NT2/D1 (cell line): Measurements from ENCODE around the gene XG.
A peak's percentile ranks its signal among the peaks of the same experiment; 100 is the strongest.

ENCODE experiments used
- DNase-seq: peaks from one replicate; pipeline ENCODE4 v3.0.0-alpha.2; 2011; ENCODE audit warnings: low read depth, low spot score
- H3K27me3 ChIP-seq: 2 replicates; pipeline ENCODE4 v1.6.0; 2011; ENCODE audit warnings: mild to moderate bottlenecking; ENCODE audit not compliant: insufficient read length, insufficient read depth
- H3K36me3 ChIP-seq: 2 replicates; pipeline ENCODE4 v1.6.1; 2011; ENCODE audit warnings: mild to moderate bottlenecking, low read length, mixed read lengths; ENCODE audit not compliant: insufficient read depth, insufficient read length
- H3K4me1 ChIP-seq: 2 replicates; pipeline ENCODE4 v1.5.1; 2011; ENCODE audit not compliant: insufficient read depth, insufficient read length
- H3K4me3 ChIP-seq: 2 replicates; pipeline ENCODE4 v1.5.1; 2011; ENCODE audit warnings: low read depth; ENCODE audit not compliant: insufficient read length
- H3K9ac ChIP-seq: 2 replicates; pipeline ENCODE4 v1.6.0; 2011; ENCODE audit warnings: low read depth; ENCODE audit not compliant: insufficient read length
- H3K9me3 ChIP-seq: 2 replicates; pipeline ENCODE4 v1.5.1; 2011; ENCODE audit warnings: mild to moderate bottlenecking, low read length; ENCODE audit not compliant: insufficient read depth
- SUZ12 ChIP-seq: IDR thresholded peaks from 2 replicates; pipeline ENCODE4 v1.6.1; 2011; ENCODE audit not compliant: insufficient read length, insufficient read depth; ENCODE audit errors: extremely low read depth
- YY1 ChIP-seq: IDR thresholded peaks from 2 replicates; pipeline ENCODE4 v1.6.1; 2011; ENCODE audit not compliant: insufficient read length, insufficient read depth
- ZNF274 ChIP-seq: IDR thresholded peaks from 2 replicates; pipeline ENCODE4 v1.6.1; 2011; ENCODE audit warnings: mild to moderate bottlenecking, low read depth, low read length

Gene XG

DNA sequence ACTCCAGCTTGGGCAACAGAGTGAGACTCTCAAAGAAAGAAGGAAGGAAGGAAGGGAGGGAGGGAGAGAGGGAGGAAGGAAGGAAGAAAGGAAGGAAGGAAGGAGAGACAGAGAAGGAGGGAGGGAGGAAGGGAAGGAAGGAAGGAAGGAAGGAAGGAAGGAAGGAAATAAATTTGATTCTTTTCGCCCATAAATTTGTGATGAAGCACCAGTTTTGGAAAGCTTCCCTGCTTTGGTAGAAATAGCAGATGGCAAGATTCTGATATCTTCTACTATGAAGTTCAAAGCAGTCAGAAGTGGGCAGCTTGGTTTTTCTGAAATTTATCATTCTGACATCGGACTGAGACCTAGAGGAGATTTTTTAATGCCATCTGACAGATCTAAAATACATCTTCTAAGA is 65.2 kb downstream of the XG start:
- H3K4me1 ChIP-seq, result no peaks in the 10 kb centered on the region
- H3K36me3 ChIP-seq, result no peaks in the 10 kb centered on the region
- H3K9me3 ChIP-seq, result no peaks in the 10 kb centered on the region
- no peaks in the 10 kb centered on the region for H3K27me3 ChIP-seq
- no peak overlapping the region for H3K9ac ChIP-seq
- TF ChIP-seq SUZ12 (no peak), YY1 (no peak), ZNF274 (no peak)
- DNase-seq, result no peak
- no peak overlapping the region for H3K4me3 ChIP-seq

DNA sequence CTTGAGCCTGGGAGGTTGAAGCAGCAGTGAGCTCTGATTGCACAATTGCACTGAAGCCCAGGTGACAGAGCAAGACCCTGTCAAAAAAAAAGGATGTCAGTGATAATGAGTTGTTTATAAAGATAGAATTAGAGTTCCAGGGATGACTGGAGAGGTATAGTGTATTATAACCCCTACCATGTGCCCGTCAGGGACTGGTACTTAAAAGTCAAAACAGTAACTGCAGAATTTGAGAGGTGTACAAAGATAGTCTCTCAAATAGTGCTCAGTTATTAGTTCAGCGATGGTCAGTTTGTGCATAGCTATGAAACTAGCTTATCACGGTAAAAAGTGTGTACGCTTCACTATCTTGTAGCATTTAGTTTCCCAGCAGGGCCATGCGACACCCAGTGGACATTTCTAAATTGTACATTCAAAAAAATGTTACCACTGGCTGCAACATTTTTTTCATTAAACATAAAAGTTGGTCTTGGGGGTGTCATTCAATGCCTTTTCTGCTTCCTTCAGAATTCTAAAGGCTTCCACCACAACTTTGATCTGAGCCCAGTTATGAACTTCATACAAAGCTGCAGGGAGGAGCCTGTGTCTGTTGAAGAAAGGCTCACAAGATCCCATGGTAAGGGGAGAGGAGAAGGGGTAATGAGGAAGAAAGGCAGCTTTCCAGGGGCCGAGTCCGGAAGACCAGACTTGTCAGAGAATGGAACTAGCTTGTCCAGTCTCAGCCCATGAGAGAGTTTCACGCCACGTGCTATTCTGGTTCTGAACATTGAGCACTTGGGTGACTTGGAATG is 67.7 kb downstream of the XG start:
- H3K4me3 ChIP-seq, result no peak overlapping the region
- DNase-seq, result no peak
- no peaks in the 10 kb centered on the region for H3K36me3 ChIP-seq
- no peaks in the 10 kb centered on the region for H3K27me3 ChIP-seq
- H3K9ac ChIP-seq, result no peak overlapping the region
- no peak for TF ChIP-seq SUZ12
- TF ChIP-seq ZNF274, result no peak
- TF ChIP-seq YY1, result no peak
- H3K9me3 ChIP-seq, result no peaks in the 10 kb centered on the region
- no peaks in the 10 kb centered on the region for H3K4me1 ChIP-seq

DNA sequence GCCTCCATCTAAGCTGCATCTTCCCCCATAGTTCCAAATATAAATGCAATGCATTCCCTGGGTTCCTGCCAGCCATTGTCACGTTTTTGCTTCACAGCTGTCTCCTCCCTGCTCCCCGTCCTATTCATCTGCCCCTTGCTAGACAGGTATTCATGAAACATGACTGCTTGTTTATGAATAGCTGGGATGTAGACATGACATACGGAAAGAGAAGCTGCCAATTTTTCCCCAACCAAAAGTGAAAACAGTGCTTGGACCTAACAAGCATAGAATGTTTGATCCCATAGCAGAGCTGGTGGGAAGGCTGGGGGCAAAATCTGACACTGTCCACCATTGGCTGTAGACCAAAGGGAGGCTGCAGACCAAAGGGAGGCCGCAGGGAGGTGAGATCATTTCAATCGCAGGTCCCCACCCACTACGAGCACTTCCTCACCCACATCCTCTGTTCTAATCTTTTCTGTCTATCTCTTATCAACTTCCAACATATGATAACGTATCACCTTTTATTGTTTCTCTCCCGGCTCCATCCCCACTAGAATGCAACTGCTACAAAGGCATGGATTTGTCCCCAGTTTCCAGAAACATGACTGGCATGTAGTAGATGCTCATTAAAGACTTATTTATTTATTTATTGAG is 68.4 kb downstream of the XG start:
- Histone ChIP-seq H3K36me3 (no peaks in the 10 kb centered on the region), H3K4me1 (no peaks in the 10 kb centered on the region), H3K9me3 (no peaks in the 10 kb centered on the region), H3K9ac (no peak overlapping the region), H3K4me3 (no peak overlapping the region), H3K27me3 (no peaks in the 10 kb centered on the region)
- no peak for TF ChIP-seq SUZ12
- no peak for TF ChIP-seq YY1
- no peak for TF ChIP-seq ZNF274
- DNase-seq, result no peak

DNA sequence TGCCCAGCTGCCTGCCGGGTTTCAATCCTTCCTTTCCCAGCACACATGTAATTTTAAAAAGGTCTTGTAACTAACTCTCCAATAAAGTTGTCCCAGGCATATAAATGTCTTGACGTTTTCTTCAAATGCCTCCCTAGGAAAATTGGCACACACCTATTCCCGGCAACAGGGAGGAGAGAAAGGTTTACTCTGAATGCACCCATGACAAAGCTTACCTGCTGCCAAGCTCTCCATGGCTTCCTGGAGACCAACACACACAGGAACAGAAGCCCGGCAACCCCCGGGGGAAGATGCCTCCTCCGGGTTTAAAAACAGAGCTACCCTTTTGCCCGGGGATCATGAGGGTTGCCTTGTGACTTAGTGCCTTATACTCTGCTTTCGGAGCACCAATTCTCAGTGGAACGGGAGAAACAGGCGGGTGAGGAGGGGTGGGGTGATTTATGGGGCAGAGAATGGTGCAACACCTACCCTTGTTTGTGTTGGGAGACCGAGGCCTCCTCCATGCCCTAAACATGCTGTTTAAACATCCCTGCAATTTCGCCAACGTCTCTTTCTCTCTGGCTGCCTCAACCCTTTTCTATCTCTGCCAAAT is 72.1 kb downstream of the XG start:
- Histone ChIP-seq H3K4me1 (no peaks in the 10 kb centered on the region), H3K4me3 (no peak overlapping the region), H3K9ac (no peak overlapping the region), H3K36me3 (no peaks in the 10 kb centered on the region), H3K27me3 (peaks cover 9% of the 10 kb centered on the region), H3K9me3 (no peaks in the 10 kb centered on the region)
- TF ChIP-seq YY1, result no peak
- TF ChIP-seq ZNF274, result no peak
- TF ChIP-seq SUZ12, result no peak
- DNase-seq, result no peak

DNA sequence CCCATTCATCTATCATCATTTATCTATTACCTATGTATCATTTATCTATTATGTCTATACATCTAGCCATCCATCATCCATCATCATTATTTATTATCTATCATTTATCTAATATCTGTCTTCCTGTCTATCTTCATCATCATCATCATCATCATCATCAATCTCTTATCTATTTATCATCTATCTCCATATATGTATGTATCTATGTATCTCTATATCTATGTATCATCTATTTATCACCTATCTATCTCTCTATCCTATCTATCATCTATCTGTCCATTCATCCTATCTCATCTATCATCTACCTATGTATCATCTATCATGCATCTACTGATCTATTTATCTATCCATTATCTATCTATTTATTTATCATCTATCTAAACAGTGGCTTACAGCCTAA is 73.0 kb downstream of the XG start:
- TF ChIP-seq YY1 (no peak), ZNF274 (no peak), SUZ12 (no peak)
- Histone ChIP-seq H3K36me3 (no peaks in the 10 kb centered on the region), H3K27me3 (peaks cover 9% of the 10 kb centered on the region), H3K4me1 (no peaks in the 10 kb centered on the region), H3K9me3 (no peaks in the 10 kb centered on the region), H3K9ac (no peak overlapping the region), H3K4me3 (no peak overlapping the region)
- DNase-seq, result no peak

DNA sequence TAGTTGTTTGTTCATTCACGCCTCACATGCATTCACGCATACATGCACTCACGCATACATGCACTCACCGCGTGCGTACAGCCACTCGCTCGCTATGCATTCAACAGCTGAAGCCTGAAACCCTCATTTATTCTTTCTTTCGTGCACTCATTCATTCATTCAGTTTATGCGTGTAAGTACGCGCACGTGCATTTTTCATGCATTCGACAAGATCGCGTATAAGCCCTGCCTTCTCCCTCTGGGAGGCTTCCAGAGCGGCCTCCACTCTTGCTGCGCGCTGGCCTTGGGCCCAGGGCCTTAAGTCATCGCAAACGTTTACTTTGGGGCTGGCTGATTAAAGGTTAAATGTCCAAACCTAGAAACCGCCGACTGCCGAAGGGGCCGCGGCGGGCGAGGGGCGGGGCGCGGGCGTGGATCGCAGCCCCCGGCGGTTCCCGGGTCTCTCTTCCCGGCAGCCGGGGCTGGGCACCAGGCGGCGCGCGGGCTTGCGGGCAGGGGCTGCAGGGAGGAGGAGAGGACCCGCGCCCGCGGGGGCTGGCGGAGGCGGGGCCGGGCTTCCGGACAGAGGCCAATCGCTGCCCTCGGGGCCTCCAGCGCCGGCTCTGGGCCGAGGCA is 76.6 kb downstream of the XG start, which contains the start of gene GYG2:
GYG2 (plus strand) TSS at position 587 of the 615 bp plus-strand sequence. CDS start 1,259 bp downstream, outside the sequence.
- TF ChIP-seq YY1 (no peak), ZNF274 (no peak), SUZ12 (no peak)
- DNase-seq, result peak; percentile 55
- peak within 1 kb of the TSS; percentile 67 for H3K9ac ChIP-seq
- peaks cover 15% of the 10 kb centered on the region for H3K36me3 ChIP-seq
- H3K4me3 ChIP-seq, result peak within 1 kb of the TSS; percentile 47
- peaks cover 9% of the 10 kb centered on the region for H3K27me3 ChIP-seq
- H3K4me1 ChIP-seq, result no peaks in the 10 kb centered on the region
- no peaks in the 10 kb centered on the region for H3K9me3 ChIP-seq
